ENCODE measurements around the gene NFATC3. TPM values are rescaled to one million over a fixed set of nuclear protein-coding genes. Genes with fewer than 3 reads are reported as not detected.

NFATC3 gene
- total RNA-seq, 1 donor = 32.8 TPM

GRCh38 chr16:68235108-68235886 is 150.1 kb downstream of the NFATC3 start:
- no peak for DNase-seq (ENCODE audit: low read depth)
- no peak overlapping the region for H3K4me3 ChIP-seq (ENCODE audit: low read depth, low read length)
- TF ChIP-seq CTCF (IDR thresholded peaks at IDR 0.05; ENCODE audit: insufficient read depth, low read depth, low read length) = no peak

DNA sequence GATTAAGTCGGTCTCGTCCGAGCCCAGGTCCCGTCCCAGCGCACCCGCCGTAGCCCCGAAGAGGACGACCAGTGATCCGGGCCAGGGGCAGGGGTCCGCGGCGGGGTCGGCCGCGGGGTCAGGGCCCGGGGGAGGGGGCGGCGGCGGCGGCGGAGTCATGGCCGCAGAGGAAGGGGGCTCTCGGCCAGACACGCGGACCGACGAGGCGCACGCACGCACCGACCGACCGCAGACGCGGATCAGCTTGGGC is 150.6 kb downstream of the NFATC3 start, which contains the start of gene ESRP2:
Gene ESRP2, minus strand, starts transcription at position 241 of the 250 bp plus-strand sequence. Its CDS starts 82 bp downstream, at position 159.
- no peak for DNase-seq (ENCODE audit: low read depth)
- no peak for TF ChIP-seq CTCF (IDR thresholded peaks at IDR 0.05; ENCODE audit: insufficient read depth, low read depth, low read length)
- peak within 1 kb of the TSS; percentile 65 for H3K4me3 ChIP-seq (ENCODE audit: low read depth, low read length)

DNA sequence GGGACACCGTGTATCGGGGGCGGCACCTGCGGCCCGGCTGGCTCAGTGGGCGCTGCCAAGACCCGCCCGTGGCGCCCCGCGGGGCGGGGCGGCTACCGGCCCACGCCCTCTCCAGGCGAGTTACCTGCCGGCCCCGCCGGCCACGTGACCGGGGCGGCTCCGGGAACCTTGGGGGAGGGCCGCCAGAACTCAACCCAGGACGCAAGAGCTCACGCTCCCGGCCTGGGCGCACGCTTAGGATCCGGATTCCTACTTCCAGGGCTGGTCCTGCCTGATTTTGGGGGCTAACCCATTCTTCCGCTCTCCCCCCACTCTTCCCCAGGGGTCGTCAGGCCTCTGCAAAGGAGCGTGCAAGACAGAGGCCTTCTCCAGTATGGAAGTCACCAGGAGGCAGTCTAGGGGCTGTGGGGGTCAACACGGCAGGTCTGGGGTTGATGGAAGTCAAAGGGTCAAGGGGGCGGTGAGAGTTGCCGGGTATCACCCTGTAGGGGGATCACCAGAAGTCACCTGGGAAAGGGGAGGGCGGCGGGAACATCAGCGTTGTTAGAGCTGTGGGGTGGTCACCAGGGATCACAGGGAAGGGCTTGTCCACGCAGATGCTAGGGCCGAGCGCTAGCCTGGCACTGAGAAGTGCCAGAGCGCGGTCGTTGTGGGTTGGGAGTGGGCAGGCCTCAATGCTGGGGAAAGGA is 151.1 kb downstream of the NFATC3 start:
- no peak for TF ChIP-seq CTCF (IDR thresholded peaks at IDR 0.05; ENCODE audit: insufficient read depth, low read depth, low read length)
- no peak for DNase-seq (ENCODE audit: low read depth)
- peak overlapping the region; percentile 37 for H3K4me3 ChIP-seq (ENCODE audit: low read depth, low read length)

GRCh38 chr16:68236826-68237242 is 151.7 kb downstream of the NFATC3 start:
- no peak for DNase-seq (ENCODE audit: low read depth)
- peak overlapping the region; percentile 65 for H3K4me3 ChIP-seq (ENCODE audit: low read depth, low read length)
- no peak for TF ChIP-seq CTCF (IDR thresholded peaks at IDR 0.05; ENCODE audit: insufficient read depth, low read depth, low read length)

DNA sequence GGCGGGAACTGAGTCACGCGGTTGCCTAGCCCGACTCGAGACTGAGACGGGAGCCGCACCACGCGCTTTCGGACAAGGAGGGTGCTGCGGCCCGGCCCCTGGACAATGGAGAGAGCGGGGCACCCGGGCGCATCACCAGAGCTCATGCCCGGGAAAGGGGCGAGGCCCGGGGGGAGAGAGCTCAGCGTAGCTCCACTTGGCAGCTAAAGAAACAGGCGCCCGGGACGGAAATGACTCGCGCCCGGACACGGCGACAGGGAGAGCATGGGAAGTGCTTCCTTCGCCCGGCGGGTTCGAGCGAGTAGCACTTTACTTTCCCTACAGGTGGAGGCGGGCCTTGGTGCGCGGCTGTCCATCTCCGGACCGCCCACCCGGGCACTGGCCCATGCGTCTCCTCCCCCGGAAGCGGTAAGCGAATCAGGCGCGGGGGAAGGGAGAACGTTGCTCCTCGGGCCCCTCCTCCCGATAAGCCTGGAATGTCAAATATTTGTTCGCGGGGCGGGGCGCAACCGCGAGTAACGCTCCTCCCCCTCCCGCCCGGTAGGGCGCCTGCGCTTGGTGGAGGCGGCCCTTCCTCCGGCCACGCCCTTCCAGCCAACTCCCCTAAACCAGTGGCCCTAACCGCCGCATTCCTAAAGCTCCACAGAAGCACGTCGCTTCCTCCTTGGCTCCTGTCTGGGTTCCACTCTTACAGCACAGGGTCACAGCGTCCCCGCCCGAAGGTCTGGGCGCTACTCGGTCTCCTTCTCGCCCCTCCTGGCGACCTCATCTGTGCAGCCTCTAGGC is 152.3 kb downstream of the NFATC3 start:
- no peak for TF ChIP-seq CTCF (IDR thresholded peaks at IDR 0.05; ENCODE audit: insufficient read depth, low read depth, low read length)
- peak; percentile 97 for DNase-seq (ENCODE audit: low read depth)
- peak overlapping the region; percentile 65 for H3K4me3 ChIP-seq (ENCODE audit: low read depth, low read length)

- peak overlapping the region; percentile 65 for H3K4me3 ChIP-seq (ENCODE audit: low read depth, low read length)
- DNase-seq (ENCODE audit: low read depth) = no peak
- TF ChIP-seq CTCF (IDR thresholded peaks at IDR 0.05; ENCODE audit: insufficient read depth, low read depth, low read length) = no peak
Observed at GRCh38 chr16:68238029-68238345, 152.8 kb downstream of the NFATC3 start.
